GM15510 (cell line): ENCODE data around the gene JAKMIP3.

ENCODE experiments used
- POLR2A ChIP-seq: IDR thresholded peaks from 3 replicates; pipeline ENCODE4 v1.6.1; 2011; ENCODE audit warnings: borderline replicate concordance; ENCODE audit not compliant: insufficient read length; ENCODE audit errors: extremely low read depth

The JAKMIP3 gene

GRCh38 chr10:132058111-132058745 is 7.5 kb upstream of the JAKMIP3 start:
- no peak for TF ChIP-seq POLR2A

- no peak for TF ChIP-seq POLR2A
These were observed 6.7 kb upstream of the JAKMIP3 start for GRCh38 chr10:132058793-132059759.

DNA sequence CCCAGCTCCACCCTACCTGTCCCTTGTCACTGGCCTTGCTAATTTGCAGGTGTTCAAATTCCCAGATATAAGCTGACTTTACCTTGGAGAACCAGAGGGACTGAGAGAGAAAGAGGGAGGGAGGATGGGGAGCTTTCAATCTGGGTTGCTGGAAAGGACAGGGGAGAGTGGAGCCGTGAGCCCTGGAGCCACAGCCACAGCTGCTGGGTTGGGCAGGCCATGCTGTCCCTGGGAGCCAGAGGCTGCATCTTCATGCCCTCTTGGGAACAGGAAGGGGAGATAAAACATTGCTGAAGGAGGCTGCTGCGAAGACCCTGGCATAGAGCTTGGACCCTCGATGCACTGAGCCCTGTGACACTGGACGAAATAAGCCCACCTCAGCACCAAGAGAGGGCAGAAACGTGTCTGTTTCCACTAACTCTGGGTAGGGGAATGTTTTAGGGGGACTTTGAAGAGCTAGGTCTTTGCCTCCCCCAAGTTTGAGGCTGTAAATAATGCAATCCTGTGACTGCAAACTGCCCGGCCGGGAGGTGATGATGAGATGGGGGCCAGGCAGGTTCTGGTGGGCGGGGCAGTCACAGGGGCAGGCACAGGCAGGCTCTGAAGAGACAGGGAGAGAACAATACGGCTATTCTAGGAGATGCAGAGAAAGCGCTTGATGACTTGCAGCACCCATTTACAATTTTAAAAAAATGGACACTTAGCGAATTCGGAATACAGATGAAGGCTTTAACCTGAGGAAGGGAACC is 5.8 kb upstream of the JAKMIP3 start:
- TF ChIP-seq POLR2A = no peak

DNA sequence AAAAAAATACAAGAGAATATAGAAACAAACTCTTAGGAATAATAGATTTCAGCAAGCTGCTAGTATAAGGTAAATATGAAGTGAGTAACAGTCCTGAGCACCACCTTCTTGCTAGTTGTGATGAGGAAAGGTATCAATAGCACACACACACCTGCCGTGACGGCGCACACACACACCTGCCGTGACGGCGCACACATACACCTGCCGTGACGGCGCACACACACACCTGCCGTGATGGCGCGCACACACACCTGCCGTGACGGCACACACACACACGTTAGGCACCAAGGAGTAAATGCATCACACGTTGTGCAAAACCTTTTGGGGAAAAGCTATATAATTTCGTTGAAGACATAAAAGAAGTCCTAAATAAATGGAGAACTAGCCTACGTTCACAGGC is 4.7 kb upstream of the JAKMIP3 start:
- TF ChIP-seq POLR2A = no peak

DNA sequence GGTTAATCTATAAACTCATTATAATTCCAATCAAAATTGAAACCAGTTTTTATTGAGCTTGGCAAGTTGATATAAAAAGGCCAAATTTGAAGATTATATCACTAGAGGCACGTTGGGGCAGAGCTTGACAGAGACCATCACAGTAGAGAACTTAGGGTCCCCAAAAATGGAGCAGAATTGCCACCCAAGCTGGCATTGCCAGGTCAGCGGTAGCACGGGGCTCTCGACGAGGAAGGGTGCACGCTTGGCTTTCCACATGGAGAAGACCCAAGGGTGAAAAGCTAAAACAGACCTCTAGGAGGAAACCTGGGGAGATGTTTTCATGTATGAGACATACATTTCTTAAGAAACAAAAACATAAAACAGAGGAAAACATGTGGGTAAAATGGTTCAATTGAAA is 4.3 kb upstream of the JAKMIP3 start:
- no peak for TF ChIP-seq POLR2A

DNA sequence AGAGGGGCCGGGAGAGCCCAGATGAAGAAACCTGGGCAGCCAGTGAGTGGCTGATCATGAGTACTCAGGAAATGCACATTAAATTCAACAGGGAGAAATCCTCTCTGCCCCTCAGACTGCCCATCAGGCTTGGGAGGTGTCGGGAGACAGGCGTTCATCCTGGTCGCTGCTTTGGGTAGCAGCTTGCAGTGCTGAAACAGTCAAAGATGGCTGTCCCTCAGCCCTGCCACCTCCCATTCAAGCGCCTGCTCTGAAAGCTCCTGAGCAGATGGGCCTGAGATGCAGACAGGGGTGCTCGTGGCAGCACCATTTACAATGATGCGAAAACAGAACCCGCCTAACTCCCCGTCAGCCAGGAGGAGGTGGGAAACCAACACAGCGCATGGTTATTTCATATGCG is 3.6 kb upstream of the JAKMIP3 start:
- no peak for TF ChIP-seq POLR2A

GRCh38 chr10:132062641-132063390 is 2.9 kb upstream of the JAKMIP3 start:
- no peak for TF ChIP-seq POLR2A

- no peak for TF ChIP-seq POLR2A
These were observed 2.3 kb upstream of the JAKMIP3 start for GRCh38 chr10:132063432-132063831.

DNA sequence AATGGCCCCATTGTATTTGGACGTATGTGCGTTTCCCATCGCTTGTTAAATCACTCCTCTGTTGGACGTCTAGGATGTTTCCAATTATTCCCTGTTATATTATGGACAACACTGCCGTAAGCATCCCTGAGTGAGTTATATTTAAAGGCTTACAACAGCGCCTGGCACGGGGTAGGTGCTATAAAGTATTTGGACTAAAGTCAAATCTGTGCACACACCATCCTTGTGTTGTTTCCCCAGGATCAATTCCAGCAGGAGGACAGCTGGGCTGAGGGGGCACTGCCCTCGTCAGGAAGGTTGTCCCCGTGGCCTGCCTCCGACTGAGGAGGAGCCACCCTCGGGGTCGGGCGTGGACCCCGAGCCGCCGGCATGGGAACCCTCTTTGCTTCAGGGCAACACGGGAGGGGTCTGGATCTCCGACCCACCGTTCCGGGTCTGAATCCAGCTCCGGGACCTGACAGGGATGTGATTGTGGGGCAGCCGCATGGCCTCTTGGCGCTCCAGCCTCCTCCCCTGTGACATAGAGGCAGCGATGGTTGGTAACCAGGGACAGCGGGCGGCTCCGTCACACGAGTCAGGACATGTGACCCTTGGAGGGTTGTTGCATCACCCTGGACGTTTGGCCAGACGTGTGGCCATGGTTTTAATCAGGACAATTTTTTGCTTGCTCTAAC is 1.5 kb upstream of the JAKMIP3 start:
- no peak for TF ChIP-seq POLR2A

DNA sequence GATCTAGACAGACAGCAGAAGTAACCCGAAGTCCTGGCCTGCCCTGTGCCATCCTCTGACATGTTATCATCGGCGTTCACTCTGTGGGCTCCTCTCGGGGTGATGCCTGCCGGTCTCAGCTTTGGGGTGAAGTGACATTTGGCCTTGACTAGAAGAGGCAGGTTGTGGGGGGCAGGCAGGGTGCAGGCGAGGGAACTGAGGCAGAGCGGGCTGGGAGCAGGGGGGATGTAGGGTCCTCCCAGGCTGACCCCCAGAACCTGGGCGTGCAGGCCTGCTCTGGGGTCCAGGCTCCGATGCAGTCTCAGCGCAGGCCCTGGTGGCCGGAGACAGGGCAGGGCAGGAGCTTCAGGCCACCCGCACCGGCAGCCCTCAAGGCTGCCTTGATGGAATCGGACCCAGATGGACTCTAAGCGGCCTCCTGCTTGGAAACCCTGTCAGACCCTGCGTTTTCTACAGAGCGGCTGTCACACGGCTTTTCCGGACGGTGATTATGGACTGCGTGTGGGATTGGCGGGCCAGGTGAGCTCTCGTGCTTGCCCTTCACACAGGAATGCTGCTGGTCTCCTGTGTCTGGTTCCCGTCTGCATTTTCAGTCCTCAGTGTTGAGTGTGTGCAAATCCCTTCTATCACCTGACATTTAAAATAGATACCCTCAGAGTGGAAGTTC is 842 bp upstream of the JAKMIP3 start:
- no peak for TF ChIP-seq POLR2A

- TF ChIP-seq POLR2A = no peak
These were observed 440 bp downstream of the JAKMIP3 start for GRCh38 chr10:132066186-132066585.

GRCh38 chr10:132066812-132067211 is 1.1 kb downstream of the JAKMIP3 start:
- TF ChIP-seq POLR2A = no peak

DNA sequence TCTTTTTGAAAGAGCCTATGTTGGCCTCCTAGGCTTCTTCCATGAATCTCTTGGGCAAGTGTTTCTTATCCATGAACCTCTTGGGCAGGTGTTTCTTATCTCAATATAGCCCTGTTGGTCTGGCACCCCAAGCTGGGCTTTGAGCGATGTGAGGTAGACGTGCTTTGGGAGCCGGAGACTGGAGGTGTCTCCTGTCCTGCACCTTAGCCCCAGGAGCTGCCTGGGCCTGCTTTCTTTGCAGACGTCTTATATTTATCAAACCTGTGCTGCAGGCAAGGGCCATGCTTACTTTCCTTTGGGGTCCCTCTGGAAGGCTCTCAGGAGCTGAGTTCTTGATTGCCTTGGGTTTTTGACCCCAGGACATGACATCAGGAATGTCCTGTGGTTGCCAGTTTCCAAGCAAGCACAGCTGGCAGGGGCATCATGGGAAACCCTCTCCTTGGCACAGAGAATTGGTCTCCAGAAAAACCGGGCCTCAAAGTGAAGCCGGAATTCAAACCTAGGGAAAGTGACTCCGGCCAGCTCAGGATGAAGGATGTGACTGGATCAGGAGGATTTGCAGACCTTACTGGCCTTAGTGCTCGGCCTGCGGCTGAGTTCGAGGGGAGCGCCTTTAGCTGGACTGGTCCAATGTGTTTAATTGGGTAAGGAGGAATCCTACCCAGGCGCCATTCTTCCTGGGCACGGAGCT is 2.8 kb downstream of the JAKMIP3 start:
- TF ChIP-seq POLR2A = no peak
